ENCODE measurements around the gene CGNL1.
A peak's percentile ranks its signal among the peaks of the same experiment; 100 is the strongest.

Gene CGNL1

GRCh38 chr15:57460208-57460816, 84.0 kb downstream of the CGNL1 start:
- DNase-seq = no peak

GRCh38 chr15:57461541-57461940, 85.2 kb downstream of the CGNL1 start:
- DNase-seq = no peak

- no peak for DNase-seq
Measured at GRCh38 chr15:57462381-57462780, 86.1 kb downstream of the CGNL1 start.

- no peak for DNase-seq
Measured at GRCh38 chr15:57463360-57463759, 87.1 kb downstream of the CGNL1 start.

- no peak for DNase-seq
Measured at GRCh38 chr15:57464480-57464879, 88.2 kb downstream of the CGNL1 start.

GRCh38 chr15:57468486-57468885, 92.2 kb downstream of the CGNL1 start:
- DNase-seq = no peak

- no peak for DNase-seq
Measured at GRCh38 chr15:57470543-57470942, 94.2 kb downstream of the CGNL1 start.

- no peak for DNase-seq
Measured at GRCh38 chr15:57472861-57473260, 96.6 kb downstream of the CGNL1 start.

GRCh38 chr15:57476533-57476975, 100.2 kb downstream of the CGNL1 start:
- DNase-seq = no peak

GRCh38 chr15:57477736-57478522, 101.6 kb downstream of the CGNL1 start:
- DNase-seq = no peak

GRCh38 chr15:57479005-57479404, 102.7 kb downstream of the CGNL1 start:
- DNase-seq = no peak

- no peak for DNase-seq
Measured at GRCh38 chr15:57481038-57481705, 104.9 kb downstream of the CGNL1 start.

- DNase-seq = no peak
Measured at GRCh38 chr15:57485869-57486268, 109.6 kb downstream of the CGNL1 start.

GRCh38 chr15:57486833-57487232, 110.5 kb downstream of the CGNL1 start:
- no peak for DNase-seq

- DNase-seq = no peak
Measured at GRCh38 chr15:57489122-57489521, 112.8 kb downstream of the CGNL1 start.

- DNase-seq = no peak
Measured at GRCh38 chr15:57493351-57493750, 117.0 kb downstream of the CGNL1 start.

GRCh38 chr15:57494581-57494980, 118.3 kb downstream of the CGNL1 start:
- no peak for DNase-seq

- no peak for DNase-seq
Measured at GRCh38 chr15:57495041-57495440, 118.7 kb downstream of the CGNL1 start.

GRCh38 chr15:57495554-57496165, 119.4 kb downstream of the CGNL1 start:
- no peak for DNase-seq

GRCh38 chr15:57496594-57496945, 120.3 kb downstream of the CGNL1 start:
- DNase-seq = no peak

GRCh38 chr15:57496946-57497869, 120.9 kb downstream of the CGNL1 start:
- DNase-seq = peak; percentile 96

GRCh38 chr15:57500256-57500655, 124.0 kb downstream of the CGNL1 start:
- DNase-seq = no peak
